Limb (tissue), 2 donors: ENCODE measurements around the gene KCNH2.
A peak's percentile ranks its signal among the peaks of the same experiment; 100 is the strongest.
"Not testable (repeated sequence)": the region's sequence is repeated elsewhere in the genome, so short reads cannot be mapped to it uniquely, and the experiment has no call there.

Experiments used
- DNase-seq, 2 donors: peaks; one replicate each; pipeline ENCODE4 v3.0.0-alpha.2; 2016; ENCODE audit errors: extremely low spot score in 2 of 2

Gene KCNH2

GRCh38 chr7:150935149-150935548 lies 43.0 kb downstream of the KCNH2 start:
- no peak for DNase-seq

GRCh38 chr7:150934045-150934766 lies 43.9 kb downstream of the KCNH2 start:
- DNase-seq, result no peak

GRCh38 chr7:150931199-150931869 lies 46.8 kb downstream of the KCNH2 start:
- no peak for DNase-seq

GRCh38 chr7:150928541-150928940 lies 49.6 kb downstream of the KCNH2 start:
- DNase-seq, result no peak

GRCh38 chr7:150927956-150928344 lies 50.2 kb downstream of the KCNH2 start:
- DNase-seq, result peak in 1 of 2 donors; percentile 52

- no peak for DNase-seq
Observed at GRCh38 chr7:150927157-150927955, 50.8 kb downstream of the KCNH2 start.

- DNase-seq, result no peak
Observed at GRCh38 chr7:150926066-150926465, 52.1 kb downstream of the KCNH2 start.

- no peak for DNase-seq
Observed at GRCh38 chr7:150924369-150924781, 53.7 kb downstream of the KCNH2 start.

GRCh38 chr7:150923802-150924201 lies 54.3 kb downstream of the KCNH2 start:
- DNase-seq, result no peak

- no peak for DNase-seq
Observed at GRCh38 chr7:150923196-150923595, 54.9 kb downstream of the KCNH2 start.

GRCh38 chr7:150919160-150919559 lies 59.0 kb downstream of the KCNH2 start:
- DNase-seq, result no peak

- DNase-seq, result no peak
Observed at GRCh38 chr7:150918378-150918777, 59.7 kb downstream of the KCNH2 start.

- no peak for DNase-seq
Observed at GRCh38 chr7:150917969-150918368, 60.2 kb downstream of the KCNH2 start.

GRCh38 chr7:150916670-150917069 lies 61.5 kb downstream of the KCNH2 start:
- no peak for DNase-seq

- DNase-seq, result no peak
Observed at GRCh38 chr7:150914966-150915365, 63.2 kb downstream of the KCNH2 start.

GRCh38 chr7:150914196-150914595 lies 63.9 kb downstream of the KCNH2 start:
- no peak for DNase-seq

GRCh38 chr7:150912427-150912826 lies 65.7 kb downstream of the KCNH2 start:
- DNase-seq, result no peak

- no peak for DNase-seq
Observed at GRCh38 chr7:150911590-150912267, 66.4 kb downstream of the KCNH2 start.

GRCh38 chr7:150910996-150911422 lies 67.1 kb downstream of the KCNH2 start:
- DNase-seq, result no peak

GRCh38 chr7:150910305-150910995 lies 67.7 kb downstream of the KCNH2 start:
- DNase-seq, result not testable (repeated sequence)
